Measurements from ENCODE around the gene DNAJC16.
"Not testable (repeated sequence)": the region's sequence is repeated elsewhere in the genome, so short reads cannot be mapped to it uniquely, and the experiment has no call there.

The DNAJC16 gene

DNA sequence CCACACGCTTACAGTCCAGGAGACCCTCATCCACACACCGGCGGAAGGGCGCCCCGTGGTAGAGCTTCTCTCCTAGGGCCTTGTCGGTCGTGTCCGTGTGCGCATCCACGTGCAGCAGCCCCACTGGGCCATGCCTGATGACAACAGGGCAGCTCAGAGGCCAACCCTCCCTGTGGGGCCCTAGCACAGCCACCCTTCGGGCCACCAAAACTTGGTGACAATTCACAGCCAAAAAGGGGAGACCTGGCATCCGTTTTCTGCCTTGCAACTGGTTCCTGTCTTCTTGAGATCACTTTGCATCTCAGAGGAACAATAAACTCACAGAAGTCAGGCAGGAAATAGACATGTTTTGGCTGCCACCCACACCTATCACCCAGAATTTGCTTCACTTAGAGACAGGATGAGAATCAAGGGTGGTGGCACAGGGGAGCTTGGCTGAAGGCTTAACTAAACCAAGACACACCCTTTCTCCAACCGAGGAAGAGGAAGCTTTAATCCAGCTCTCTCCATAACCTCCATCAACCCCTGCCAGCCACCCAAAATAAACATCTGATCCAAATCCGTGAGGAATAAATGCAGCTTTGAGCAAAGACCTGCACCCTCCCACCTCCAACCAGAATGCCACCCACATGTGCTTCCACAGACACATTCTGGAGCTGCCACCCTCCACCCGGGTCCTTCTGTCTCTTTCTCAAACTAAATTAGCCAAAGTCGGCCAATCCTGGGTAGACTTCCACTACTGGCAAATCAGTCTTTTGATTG, 52.5 kb downstream of the DNAJC16 start:
- Mint-ChIP-seq H3K4me3 (peak overlapping the region; percentile 40), H3K4me1 (peaks cover 24% of the 10 kb centered on the region), H3K36me3 (peaks cover 12% of the 10 kb centered on the region), H3K9me3 (no peaks in the 10 kb centered on the region), H3K27me3 (no peaks in the 10 kb centered on the region), H3K27ac (peak overlapping the region; percentile 93)
- peak; percentile 80 for ATAC-seq

GRCh38 chr1:15579683-15580047, 53.0 kb downstream of the DNAJC16 start:
- no peaks in the 10 kb centered on the region for H3K9me3 Mint-ChIP-seq
- H3K4me3 Mint-ChIP-seq, result peak overlapping the region; percentile 40
- peak overlapping the region; percentile 93 for H3K27ac Mint-ChIP-seq
- ATAC-seq, result peak; percentile 52
- H3K36me3 Mint-ChIP-seq, result peaks cover 6% of the 10 kb centered on the region
- H3K4me1 Mint-ChIP-seq, result peaks cover 29% of the 10 kb centered on the region
- H3K27me3 Mint-ChIP-seq, result no peaks in the 10 kb centered on the region

DNA sequence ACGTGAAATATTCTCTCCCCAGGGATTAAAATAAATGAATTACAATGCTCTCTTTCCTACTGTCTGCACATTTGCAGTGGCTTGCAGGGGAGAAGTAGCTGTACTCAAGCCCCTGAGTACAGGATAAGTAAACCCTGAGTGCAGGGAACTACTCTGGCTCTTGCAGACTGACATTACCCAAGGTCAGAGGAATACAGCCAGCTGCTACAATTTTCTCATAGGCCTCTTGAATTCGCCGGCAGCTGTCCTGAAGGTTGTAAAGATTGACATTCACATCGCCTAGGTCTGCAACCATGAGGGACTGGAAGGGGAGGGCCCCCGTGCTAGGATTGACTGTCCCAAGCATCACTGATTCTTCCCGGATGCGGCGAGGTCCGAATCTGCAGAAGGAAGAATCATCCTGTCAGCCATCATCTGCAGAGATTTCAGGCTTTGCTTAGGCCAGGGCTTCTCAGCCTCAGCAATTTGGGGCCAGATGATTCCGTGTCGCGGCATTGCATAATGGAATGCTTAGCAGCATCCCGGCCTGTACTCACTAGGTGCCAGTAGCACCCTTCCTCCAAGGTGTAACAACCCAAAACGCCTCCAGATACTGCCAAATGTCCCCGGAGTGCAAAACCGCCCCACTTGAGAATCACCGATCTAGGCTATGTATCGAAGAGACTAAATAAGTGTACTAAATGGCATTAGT, 56.5 kb downstream of the DNAJC16 start:
- Mint-ChIP-seq H3K27me3 (no peaks in the 10 kb centered on the region), H3K27ac (peak overlapping the region; percentile 87), H3K4me1 (peaks cover 34% of the 10 kb centered on the region), H3K36me3 (peaks cover 13% of the 10 kb centered on the region), H3K9me3 (no peaks in the 10 kb centered on the region), H3K4me3 (peak overlapping the region; percentile 51)
- ATAC-seq, result no peak

DNA sequence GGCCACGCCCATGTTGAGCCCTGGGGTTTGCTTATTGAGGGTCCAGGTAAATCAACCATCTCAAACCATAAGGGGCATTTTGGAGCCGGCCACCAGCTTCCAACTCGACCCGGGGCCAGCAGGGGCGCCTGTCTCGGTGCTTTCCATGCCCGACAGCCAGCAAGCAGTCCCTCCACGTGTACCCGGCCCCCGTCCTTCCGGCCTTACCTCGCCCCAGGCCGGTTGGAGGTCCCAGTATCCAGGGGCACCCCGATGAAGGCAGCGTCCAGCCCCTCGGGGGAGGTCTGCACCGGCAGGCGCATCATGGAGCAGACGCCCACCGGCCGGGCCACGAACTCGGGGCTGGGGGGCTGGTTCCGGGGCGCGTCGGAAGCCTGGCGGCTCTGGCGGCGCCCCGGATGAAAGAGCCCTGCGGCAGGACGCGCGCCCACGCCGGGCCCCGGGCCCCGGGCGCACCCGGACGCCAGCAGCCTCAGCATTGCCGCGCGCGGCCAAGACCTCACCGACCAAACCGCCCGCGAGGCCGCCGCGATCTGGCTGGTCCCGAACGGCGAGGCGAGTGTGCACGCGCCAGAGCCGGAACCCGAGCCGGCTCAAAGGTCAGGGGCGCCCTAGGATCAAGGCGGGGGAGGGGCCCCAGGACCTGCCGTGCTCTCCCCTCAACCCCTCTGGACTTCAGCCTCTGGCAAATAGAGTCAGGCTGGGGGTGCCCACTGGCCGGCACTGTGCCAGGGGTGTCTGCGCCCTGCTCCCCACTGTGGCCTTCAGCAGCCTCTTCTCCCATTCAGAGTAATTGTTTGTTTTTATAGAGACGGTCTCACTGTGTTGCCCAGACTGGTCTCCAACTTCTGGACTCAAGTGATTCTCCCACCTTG, 58.1 kb downstream of the DNAJC16 start, which contains the start of gene AGMAT:
Gene AGMAT, minus strand, starts transcription at position 563 of the 875 bp plus-strand sequence. Its CDS starts 84 bp downstream, at position 479.
- H3K36me3 Mint-ChIP-seq, result peaks cover 18% of the 10 kb centered on the region
- H3K4me3 Mint-ChIP-seq, result peak within 1 kb of the TSS; percentile 89
- no peaks in the 10 kb centered on the region for H3K9me3 Mint-ChIP-seq
- peak within 1 kb of the TSS; percentile 87 for H3K27ac Mint-ChIP-seq
- H3K4me1 Mint-ChIP-seq, result peaks cover 18% of the 10 kb centered on the region
- no peaks in the 10 kb centered on the region for H3K27me3 Mint-ChIP-seq
- peak; percentile 89 for ATAC-seq

DNA sequence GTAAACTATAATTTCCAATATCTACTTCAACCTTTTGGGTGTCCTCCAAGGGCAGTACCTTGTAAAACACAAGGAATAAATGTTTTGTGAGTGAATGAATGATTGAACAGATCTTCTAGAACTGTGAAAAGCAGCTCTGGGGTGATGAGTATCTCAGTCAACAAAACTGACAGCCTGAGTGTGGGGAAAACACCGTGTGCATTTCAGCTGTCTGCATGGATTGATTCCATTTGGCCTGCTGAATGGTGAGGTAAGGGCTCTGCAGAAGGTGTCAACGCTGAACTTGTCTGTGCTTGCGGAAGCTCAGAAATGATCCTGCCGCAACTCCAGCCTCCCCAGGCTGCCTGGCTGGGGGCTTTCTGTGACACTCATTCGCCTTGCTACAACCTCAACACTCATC, 65.6 kb downstream of the DNAJC16 start:
- H3K36me3 Mint-ChIP-seq, result peaks cover 13% of the 10 kb centered on the region
- H3K9me3 Mint-ChIP-seq, result no peaks in the 10 kb centered on the region
- no peaks in the 10 kb centered on the region for H3K27me3 Mint-ChIP-seq
- H3K27ac Mint-ChIP-seq, result no peak overlapping the region
- no peak for ATAC-seq
- H3K4me3 Mint-ChIP-seq, result no peak overlapping the region
- H3K4me1 Mint-ChIP-seq, result no peaks in the 10 kb centered on the region

GRCh38 chr1:15595809-15596617, 69.4 kb downstream of the DNAJC16 start:
- H3K27me3 Mint-ChIP-seq, result no peaks in the 10 kb centered on the region
- H3K9me3 Mint-ChIP-seq, result no peaks in the 10 kb centered on the region
- H3K36me3 Mint-ChIP-seq, result no peaks in the 10 kb centered on the region
- H3K4me3 Mint-ChIP-seq, result no peak overlapping the region
- no peaks in the 10 kb centered on the region for H3K4me1 Mint-ChIP-seq
- ATAC-seq, result no peak
- H3K27ac Mint-ChIP-seq, result no peak overlapping the region

- no peak overlapping the region for H3K4me3 Mint-ChIP-seq
These were observed 71.8 kb downstream of the DNAJC16 start for GRCh38 chr1:15598436-15598835.

GRCh38 chr1:15603050-15603965, 76.7 kb downstream of the DNAJC16 start:
- H3K27me3 Mint-ChIP-seq, result no peaks in the 10 kb centered on the region

More at GRCh38 chr1:15598436-15598835, 71.8 kb downstream of the DNAJC16 start:
- Mint-ChIP-seq H3K4me1 (peaks cover 8% of the 10 kb centered on the region), H3K9me3 (no peaks in the 10 kb centered on the region), H3K27me3 (no peaks in the 10 kb centered on the region), H3K36me3 (no peaks in the 10 kb centered on the region), H3K27ac (no peak overlapping the region)
- no peak for ATAC-seq

DNA sequence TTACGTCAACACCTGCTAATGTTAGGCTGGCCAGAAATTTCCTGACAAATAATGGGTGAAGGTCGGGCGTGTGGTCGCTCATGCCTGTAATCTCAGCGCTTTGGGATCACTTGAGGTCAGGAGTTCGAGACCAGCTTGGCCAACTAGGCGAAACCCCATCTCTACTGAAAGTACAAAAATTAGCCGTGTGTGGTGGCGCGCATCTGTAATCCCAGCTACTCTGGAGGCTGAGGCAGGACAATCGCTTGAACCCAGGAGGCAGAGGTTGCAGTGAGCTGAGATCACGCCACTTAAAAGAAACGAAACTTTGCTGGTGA, 77.3 kb downstream of the DNAJC16 start:
- Mint-ChIP-seq H3K27ac (peak overlapping the region; percentile 81), H3K4me1 (peaks cover 13% of the 10 kb centered on the region), H3K4me3 (peak overlapping the region; percentile 88)
- ATAC-seq, H3K27me3 Mint-ChIP-seq, H3K9me3 Mint-ChIP-seq, H3K36me3 Mint-ChIP-seq: not testable (repeated sequence)

More at GRCh38 chr1:15603050-15603965, 76.7 kb downstream of the DNAJC16 start:
- H3K4me3 Mint-ChIP-seq, result peak overlapping the region; percentile 88
- H3K9me3 Mint-ChIP-seq, result no peaks in the 10 kb centered on the region
- ATAC-seq, result peak; percentile 99
- no peaks in the 10 kb centered on the region for H3K36me3 Mint-ChIP-seq
- peaks cover 13% of the 10 kb centered on the region for H3K4me1 Mint-ChIP-seq
- H3K27ac Mint-ChIP-seq, result peak overlapping the region; percentile 81

- not testable (repeated sequence) for H3K9me3 Mint-ChIP-seq, H3K27me3 Mint-ChIP-seq, H3K27ac Mint-ChIP-seq, ATAC-seq, H3K36me3 Mint-ChIP-seq
- Mint-ChIP-seq H3K4me3 (peak overlapping the region; percentile 88), H3K4me1 (peaks cover 13% of the 10 kb centered on the region)
These were observed 77.8 kb downstream of the DNAJC16 start for GRCh38 chr1:15604400-15604799.

GRCh38 chr1:15605398-15606383, 79.0 kb downstream of the DNAJC16 start:
- Mint-ChIP-seq H3K36me3 (no peaks in the 10 kb centered on the region), H3K4me1 (peaks cover 13% of the 10 kb centered on the region), H3K9me3 (no peaks in the 10 kb centered on the region), H3K4me3 (no peak overlapping the region), H3K27me3 (no peaks in the 10 kb centered on the region), H3K27ac (no peak overlapping the region)
- no peak for ATAC-seq

GRCh38 chr1:15609631-15610030, 83.0 kb downstream of the DNAJC16 start:
- Mint-ChIP-seq H3K4me3 (no peak overlapping the region), H3K9me3 (no peaks in the 10 kb centered on the region), H3K27ac (no peak overlapping the region), H3K27me3 (no peaks in the 10 kb centered on the region), H3K4me1 (no peaks in the 10 kb centered on the region), H3K36me3 (no peaks in the 10 kb centered on the region)
- no peak for ATAC-seq

GRCh38 chr1:15610167-15610566, 83.5 kb downstream of the DNAJC16 start:
- no peaks in the 10 kb centered on the region for H3K36me3 Mint-ChIP-seq
- H3K4me3 Mint-ChIP-seq, result no peak overlapping the region
- H3K27ac Mint-ChIP-seq, result no peak overlapping the region
- H3K4me1 Mint-ChIP-seq, result no peaks in the 10 kb centered on the region
- H3K9me3 Mint-ChIP-seq, result no peaks in the 10 kb centered on the region
- H3K27me3 Mint-ChIP-seq, result no peaks in the 10 kb centered on the region
- ATAC-seq, result no peak

Data from stimulated activated memory B cell treated with anti-CD40 and anti-IgM and Interleukin-4, amounts not matched to agents 10 μg/mL and 1 μg/mL and 100 μg/mL, for 72 hours (primary cell).